K562 (cell line): ENCODE measurements around the gene ADRA1B.

Experiments used
- CTCF ChIP-seq, 3 experiments: IDR thresholded peaks in 2 of 3; conservative IDR thresholded peaks in 1 of 3; 2 replicates each; pipeline ENCODE4 v1.5.1; 2011 to 2012; ENCODE audit warnings: low read length in 3 of 3, mild to moderate bottlenecking in 3 of 3, control low read depth in 2 of 3, improper control_type of control experiment in 1 of 3, inconsistent platforms in 1 of 3, low read depth in 1 of 3, mixed read lengths in 1 of 3, moderate library complexity in 1 of 3; ENCODE audit not compliant: insufficient read depth in 2 of 3
- EZH2 ChIP-seq: IDR thresholded peaks from 2 replicates; pipeline ENCODE4 v1.6.1; 2012; ENCODE audit warnings: low read depth, mild to moderate bottlenecking, inconsistent platforms, low read length, borderline replicate concordance
- IRF2 ChIP-seq: sonication (generic); formaldehyde crosslinking; IDR thresholded peaks from 2 replicates; pipeline ENCODE4 v1.8.1; 2022; ENCODE audit warnings: mild to moderate bottlenecking, missing genetic modification reagents
- MITF ChIP-seq: IDR thresholded peaks from 2 replicates; pipeline ENCODE4 v1.6.1; 2014; ENCODE audit warnings: antibody characterized with exemption
- NR2C1 ChIP-seq, 2 experiments: fragments of 450-650 bp; IDR thresholded peaks; 2 replicates each; pipeline ENCODE4 v1.6.1; 2017; ENCODE audit warnings: mild to moderate bottlenecking in 2 of 2, antibody characterized with exemption in 1 of 2, inconsistent platforms in 1 of 2, missing compliant biosample characterization in 1 of 2, missing genetic modification characterization in 1 of 2
- NR3C1 ChIP-seq: sonication (generic); formaldehyde crosslinking; IDR thresholded peaks from 2 replicates; pipeline ENCODE4 v1.8.1; 2022; ENCODE audit warnings: missing genetic modification reagents
- PML ChIP-seq: IDR thresholded peaks from 2 replicates; pipeline ENCODE4 v1.6.1; 2012; ENCODE audit warnings: low read length, inconsistent platforms
- POLR2AphosphoS5 ChIP-seq: IDR thresholded peaks from 2 replicates; pipeline ENCODE4 v1.6.1; 2011; ENCODE audit warnings: mild to moderate bottlenecking, low read depth, low read length, moderate library complexity; ENCODE audit not compliant: control insufficient read depth, insufficient read depth
- RAD51 ChIP-seq: fragments of 450-650 bp; IDR thresholded peaks from 2 replicates; pipeline ENCODE4 v1.7.1; 2016; ENCODE audit warnings: low read depth, mild to moderate bottlenecking, borderline replicate concordance
- RERE ChIP-seq: sonication (generic); formaldehyde crosslinking; IDR thresholded peaks from 2 replicates; pipeline ENCODE4 v1.8.0; 2023; ENCODE audit warnings: missing genetic modification reagents, mild to moderate bottlenecking, borderline replicate concordance
- SP1 ChIP-seq: sonication (generic); formaldehyde crosslinking; IDR thresholded peaks from 2 replicates; pipeline ENCODE4 v1.8.1; 2022; ENCODE audit warnings: mild to moderate bottlenecking, missing genetic modification reagents
- U2AF1 ChIP-seq: fragments of 200-400 bp; formaldehyde crosslinking; optimal IDR thresholded peaks from 2 replicates; pipeline ENCODE3; 2017; ENCODE audit warnings: mild to moderate bottlenecking, low read depth, low read length, moderate library complexity

GRCh38 chr5:159943326-159943725, 27.0 kb downstream of the ADRA1B start:
- TF ChIP-seq SP1 (CRISPR knock-in tag): no peak
- no peak for TF ChIP-seq NR2C1 (IDR thresholded peaks at IDR 0.05)
- TF ChIP-seq NR2C1 (tag; IDR thresholded peaks at IDR 0.05): no peak
- no peak for TF ChIP-seq MITF
- no peak for TF ChIP-seq RERE
- no peak for TF ChIP-seq U2AF1
- TF ChIP-seq PML: no peak
- no peak for TF ChIP-seq EZH2
- no peak for TF ChIP-seq POLR2AphosphoS5
- no peak for TF ChIP-seq RAD51
- TF ChIP-seq IRF2 (CRISPR knock-in tag): no peak
- no peak for TF ChIP-seq NR3C1 (CRISPR knock-in tag)
- TF ChIP-seq CTCF (IDR thresholded peaks at IDR 0.05 in 2 of 3, conservative IDR thresholded peaks at IDR 0.05 in 1 of 3; ENCODE audit: insufficient read depth in 2 of 3, low read depth in 1 of 3, low read length in 3 of 3): no peak
